ENCODE measurements around the gene MOSMO.

Gene MOSMO

DNA sequence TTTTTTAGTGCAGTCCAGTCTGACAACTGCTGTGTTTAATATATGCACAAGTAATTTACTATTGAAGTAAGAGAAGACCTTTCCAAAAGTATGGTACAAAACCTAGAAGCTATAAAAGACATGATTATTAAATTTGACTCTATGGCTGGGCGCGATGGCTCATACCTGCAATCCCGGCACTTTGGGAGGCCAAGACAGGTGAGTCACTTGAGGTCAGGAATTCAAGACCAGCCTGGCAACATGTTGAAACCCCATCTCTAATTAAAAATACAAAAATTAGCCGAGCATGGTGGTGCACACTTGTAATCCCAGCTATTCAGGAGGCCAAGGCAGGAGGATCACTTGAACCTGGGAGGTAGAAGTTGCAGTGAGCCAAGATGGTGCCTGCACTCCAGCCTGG is 43.1 kb downstream of the MOSMO start:
- Mint-ChIP-seq H3K36me3 (ENCODE audit: low read depth) (no peaks in the 10 kb centered on the region), H3K27me3 (ENCODE audit: low read depth, poor library complexity) (peaks cover 4% of the 10 kb centered on the region), H3K9me3 (no peaks in the 10 kb centered on the region), H3K4me3 (no peak overlapping the region), H3K4me1 (peaks cover 2% of the 10 kb centered on the region), H3K27ac (no peak overlapping the region)
- TF ChIP-seq, protein P1, sequence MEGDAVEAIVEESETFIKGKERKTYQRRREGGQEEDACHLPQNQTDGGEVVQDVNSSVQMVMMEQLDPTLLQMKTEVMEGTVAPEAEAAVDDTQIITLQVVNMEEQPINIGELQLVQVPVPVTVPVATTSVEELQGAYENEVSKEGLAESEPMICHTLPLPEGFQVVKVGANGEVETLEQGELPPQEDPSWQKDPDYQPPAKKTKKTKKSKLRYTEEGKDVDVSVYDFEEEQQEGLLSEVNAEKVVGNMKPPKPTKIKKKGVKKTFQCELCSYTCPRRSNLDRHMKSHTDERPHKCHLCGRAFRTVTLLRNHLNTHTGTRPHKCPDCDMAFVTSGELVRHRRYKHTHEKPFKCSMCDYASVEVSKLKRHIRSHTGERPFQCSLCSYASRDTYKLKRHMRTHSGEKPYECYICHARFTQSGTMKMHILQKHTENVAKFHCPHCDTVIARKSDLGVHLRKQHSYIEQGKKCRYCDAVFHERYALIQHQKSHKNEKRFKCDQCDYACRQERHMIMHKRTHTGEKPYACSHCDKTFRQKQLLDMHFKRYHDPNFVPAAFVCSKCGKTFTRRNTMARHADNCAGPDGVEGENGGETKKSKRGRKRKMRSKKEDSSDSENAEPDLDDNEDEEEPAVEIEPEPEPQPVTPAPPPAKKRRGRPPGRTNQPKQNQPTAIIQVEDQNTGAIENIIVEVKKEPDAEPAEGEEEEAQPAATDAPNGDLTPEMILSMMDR (IDR thresholded peaks at IDR 0.05) = no peak
- DNase-seq = no peak

DNA sequence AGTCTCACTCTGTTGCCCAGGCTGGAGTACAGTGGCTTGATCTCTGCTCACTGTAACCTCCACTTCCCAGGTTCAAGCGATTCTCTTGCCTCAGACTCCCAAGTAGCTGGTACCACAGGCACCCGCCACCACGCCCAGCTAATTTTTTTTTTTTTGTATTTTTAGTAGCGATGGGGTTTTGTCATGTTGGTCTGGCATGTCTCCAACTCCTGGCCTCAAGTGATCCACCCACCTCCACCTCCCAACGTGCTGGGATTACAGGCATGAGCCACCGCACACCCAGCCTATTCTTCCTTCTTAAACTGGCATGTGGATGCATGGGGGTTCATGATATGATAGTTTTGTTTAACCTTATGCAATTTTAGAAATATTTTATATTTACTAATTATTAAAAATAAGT is 45.1 kb downstream of the MOSMO start:
- H3K36me3 Mint-ChIP-seq (ENCODE audit: low read depth) = peaks cover 10% of the 10 kb centered on the region
- no peak overlapping the region for H3K4me3 Mint-ChIP-seq
- H3K27me3 Mint-ChIP-seq (ENCODE audit: low read depth, poor library complexity) = no peaks in the 10 kb centered on the region
- peaks cover 5% of the 10 kb centered on the region for H3K9me3 Mint-ChIP-seq
- DNase-seq = no peak
- H3K27ac Mint-ChIP-seq = no peak overlapping the region
- no peaks in the 10 kb centered on the region for H3K4me1 Mint-ChIP-seq
- TF ChIP-seq, protein P1 (IDR thresholded peaks at IDR 0.05) = no peak

DNA sequence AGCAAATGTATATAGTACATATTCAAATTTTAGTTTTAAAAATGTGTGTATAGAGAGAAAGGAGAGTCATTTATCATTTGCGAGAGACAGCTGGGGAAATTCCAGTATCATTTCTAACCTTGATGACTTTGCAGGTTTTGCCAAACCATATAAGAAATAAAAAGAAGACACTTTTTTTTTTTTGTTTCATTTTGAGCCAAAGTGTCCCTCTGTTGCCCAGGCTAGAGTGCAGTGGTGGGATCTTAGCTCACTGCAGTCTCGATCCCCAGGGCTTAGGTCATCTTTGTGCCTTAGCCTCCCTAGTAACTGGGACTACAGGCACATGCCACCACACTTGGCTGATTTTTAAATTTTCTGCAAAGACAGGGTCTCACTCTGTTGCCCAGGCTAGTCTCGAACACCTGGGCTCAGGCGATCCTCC is 46.0 kb downstream of the MOSMO start:
- Mint-ChIP-seq H3K27me3 (ENCODE audit: low read depth, poor library complexity) (no peaks in the 10 kb centered on the region), H3K9me3 (peaks cover 5% of the 10 kb centered on the region), H3K4me3 (no peak overlapping the region), H3K4me1 (no peaks in the 10 kb centered on the region), H3K36me3 (ENCODE audit: low read depth) (peaks cover 10% of the 10 kb centered on the region), H3K27ac (no peak overlapping the region)
- TF ChIP-seq, protein P1 (IDR thresholded peaks at IDR 0.05) = no peak
- DNase-seq = no peak

DNA sequence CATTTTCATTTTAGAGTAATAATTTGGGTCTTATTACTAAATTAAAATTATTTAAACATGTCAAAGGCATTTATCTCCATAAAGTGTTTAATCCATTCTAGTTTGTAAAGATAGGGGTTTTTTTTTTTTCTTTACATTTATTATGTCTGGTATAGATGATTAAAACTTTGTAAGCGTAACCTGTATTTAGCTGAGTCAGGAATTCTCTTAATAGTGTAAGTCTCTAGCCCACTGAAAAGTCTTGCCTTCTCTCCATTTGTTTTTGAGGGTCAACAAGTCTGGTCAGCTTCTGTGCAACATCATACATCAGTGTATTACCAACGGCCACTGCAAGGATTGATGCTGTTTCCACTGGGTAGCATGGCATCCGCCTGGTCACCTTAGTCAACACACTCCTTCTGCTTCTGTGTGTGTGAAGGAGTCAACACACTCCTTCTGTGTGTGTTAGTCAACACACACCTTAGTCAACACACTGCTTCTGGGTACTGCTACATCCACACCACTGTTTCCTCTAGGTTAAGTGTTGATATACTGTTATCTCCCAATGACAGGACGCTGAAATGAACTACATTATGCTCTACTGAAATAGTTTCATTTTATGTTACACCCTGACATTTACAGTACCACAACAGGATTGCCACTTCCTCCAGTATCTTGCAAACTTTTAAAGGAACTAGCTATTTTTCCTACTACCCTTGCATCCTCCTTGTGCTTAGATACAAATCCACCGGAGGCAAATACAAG is 47.1 kb downstream of the MOSMO start:
- Mint-ChIP-seq H3K9me3 (peaks cover 5% of the 10 kb centered on the region), H3K36me3 (ENCODE audit: low read depth) (peaks cover 10% of the 10 kb centered on the region), H3K27me3 (ENCODE audit: low read depth, poor library complexity) (no peaks in the 10 kb centered on the region), H3K4me1 (no peaks in the 10 kb centered on the region), H3K4me3 (no peak overlapping the region), H3K27ac (no peak overlapping the region)
- no peak for DNase-seq
- TF ChIP-seq, protein P1 (IDR thresholded peaks at IDR 0.05) = no peak

DNA sequence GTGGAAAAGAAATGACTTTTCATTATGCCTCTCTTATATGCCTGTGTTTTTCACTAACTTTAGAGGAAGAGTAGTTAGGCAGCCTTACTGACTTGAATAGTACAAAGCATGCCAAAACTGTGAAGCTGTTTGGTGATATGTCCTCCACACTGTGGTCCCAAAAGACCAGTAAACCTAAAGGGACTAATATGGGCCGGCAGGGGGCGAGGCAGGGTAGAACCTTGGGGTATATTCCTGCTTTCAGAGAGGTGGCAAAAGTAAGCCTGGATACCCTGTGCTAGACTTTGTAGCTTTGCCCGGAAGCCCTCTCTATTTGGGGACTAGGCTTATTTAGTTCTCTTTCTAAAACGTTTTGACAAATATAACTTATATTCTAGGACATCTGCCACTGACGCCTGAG is 48.0 kb downstream of the MOSMO start:
- Mint-ChIP-seq H3K4me3 (no peak overlapping the region), H3K27ac (no peak overlapping the region), H3K27me3 (ENCODE audit: low read depth, poor library complexity) (no peaks in the 10 kb centered on the region), H3K4me1 (no peaks in the 10 kb centered on the region), H3K9me3 (peaks cover 5% of the 10 kb centered on the region), H3K36me3 (ENCODE audit: low read depth) (peaks cover 10% of the 10 kb centered on the region)
- TF ChIP-seq, protein P1 (IDR thresholded peaks at IDR 0.05) = peak; percentile 29
- peak; percentile 14 for DNase-seq

DNA sequence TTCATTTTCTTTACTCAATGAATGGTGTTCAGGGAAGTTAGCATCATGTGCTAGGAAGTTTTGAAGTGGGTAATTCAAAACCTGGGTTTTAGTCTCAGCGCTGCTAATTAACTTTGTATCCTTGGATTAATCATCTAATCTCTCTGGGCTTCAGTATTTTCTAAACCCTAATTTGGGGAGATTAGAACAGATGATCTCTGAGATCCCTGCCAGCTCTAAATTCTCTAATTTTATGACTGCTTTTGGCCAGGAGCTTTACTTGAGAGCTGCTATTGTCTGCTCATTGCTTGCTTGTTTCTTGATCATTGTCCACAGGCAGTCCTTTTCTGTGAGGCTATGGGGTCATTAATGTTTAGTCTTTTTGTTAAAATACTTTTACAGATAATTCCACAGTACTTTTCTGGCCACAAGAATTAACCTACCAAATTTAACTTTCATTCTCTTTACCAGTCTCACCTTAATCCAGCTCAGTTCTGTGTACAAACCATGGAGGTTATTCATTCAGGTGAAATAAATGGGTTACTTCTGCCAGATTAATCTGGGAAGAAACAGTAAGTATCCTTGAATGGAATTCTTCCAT is 56.1 kb downstream of the MOSMO start:
- H3K27ac Mint-ChIP-seq = no peak overlapping the region
- H3K4me1 Mint-ChIP-seq = no peaks in the 10 kb centered on the region
- DNase-seq = no peak

More for the DNA sequence above, 56.1 kb downstream of the MOSMO start:
- Mint-ChIP-seq H3K9me3 (peaks cover 18% of the 10 kb centered on the region), H3K27me3 (ENCODE audit: low read depth, poor library complexity) (peaks cover 3% of the 10 kb centered on the region), H3K36me3 (ENCODE audit: low read depth) (peaks cover 14% of the 10 kb centered on the region), H3K4me3 (no peak overlapping the region)
- TF ChIP-seq, protein P1 (IDR thresholded peaks at IDR 0.05) = no peak
